HCT116 (cell line): ENCODE measurements around the gene GSAP. TPM values are rescaled to one million over a fixed set of nuclear protein-coding genes. Genes with fewer than 3 reads are reported as not detected.

ENCODE experiments used
- ATAC-seq: fragments of 200-7000 bp; cut with Tn5 transposase; 2 replicates; pipeline ENCODE4 v1.9.1; 2020; ENCODE audit warnings: mild to moderate bottlenecking, moderate library complexity
- BruUV-seq: library from RNA; stranded (reverse); fragments of 400-500 nt; replicated peaks from 2 replicates; lab custom pipeline; 2021; lab: Mats Ljungman, UMichigan
- CTCF ChIA-PET: fragments of 300-600 bp; sonication (Branson Sonifier 250); formaldehyde crosslinking; loops from one replicate; lab custom pipeline; 2021; ENCODE audit warnings: antibody characterized with exemption; lab: Charles Lee
- POLR2A ChIA-PET: fragments of 300-600, 350-600 bp; sonication (Branson Sonifier 250); formaldehyde crosslinking; loops from one replicate; lab custom pipeline; 2021; ENCODE audit warnings: antibody characterized with exemption; lab: Charles Lee
- RAD21 ChIA-PET, 2 experiments: fragments of 300-600 bp; sonication (Branson Sonifier 250); formaldehyde crosslinking; loops; one replicate each; lab custom pipeline; 2023; ENCODE audit warnings: low total read pairs in 2 of 2; ENCODE audit not compliant: uncharacterized antibody in 2 of 2, unreplicated experiment in 2 of 2, low non-redundant PET in 1 of 2; lab: Charles Lee
- DNase-seq: peaks from one replicate; pipeline ENCODE4 v3.0.0-alpha.2; 2010; ENCODE audit warnings: low read depth, low spot score
- H2AFZ ChIP-seq: fragments of 200-600 bp; shearing (Covaris generic), sonication (generic); 2 replicates; pipeline ENCODE4 v1.6.1; 2017; ENCODE audit warnings: low read depth, mixed run types, mixed read lengths, antibody characterized with exemption, low read length; ENCODE audit not compliant: poor library complexity, severe bottlenecking
- H3K27ac ChIP-seq: 2 replicates; pipeline ENCODE4 v1.5.1; 2012; ENCODE audit warnings: low read depth, low read length
- H3K27me3 ChIP-seq: fragments of 200-600 bp; sonication (generic); 2 replicates; pipeline ENCODE4 v1.6.1; 2016; ENCODE audit warnings: mixed run types, low read length, mixed read lengths; ENCODE audit not compliant: insufficient read depth
- H3K36me3 ChIP-seq, 2 experiments: fragments of 200-500 bp in 1 of 2; fragments of 200-600 bp in 1 of 2; sonication (Bioruptor generic) in 1 of 2; sonication (generic) in 1 of 2; 2 replicates each; pipeline versions ENCODE4 v1.5.1 to v1.6.1; 2014 to 2016; ENCODE audit warnings: low read length in 2 of 2, inconsistent platforms in 1 of 2, mixed read lengths in 1 of 2, mixed run types in 1 of 2; ENCODE audit not compliant: insufficient read depth in 2 of 2, control insufficient read depth in 1 of 2
- H3K4me1 ChIP-seq, 2 experiments: fragments of 200-600 bp in 1 of 2; sonication (generic) in 1 of 2; 2 replicates each; pipeline versions ENCODE4 v1.5.1 to v1.6.1; 2012 to 2017; ENCODE audit warnings: low read length in 2 of 2, inconsistent platforms in 1 of 2, mild to moderate bottlenecking in 1 of 2, mixed read lengths in 1 of 2, mixed run types in 1 of 2, moderate library complexity in 1 of 2; ENCODE audit not compliant: insufficient read depth in 2 of 2, control insufficient read depth in 1 of 2
- H3K4me2 ChIP-seq: fragments of 200-600 bp; sonication (generic); 2 replicates; pipeline ENCODE4 v1.6.1; 2017; ENCODE audit warnings: mixed run types, low read length, mixed read lengths
- H3K4me3 ChIP-seq, 2 experiments: fragments of 200-600 bp in 1 of 2; sonication (generic) in 1 of 2; replicated peaks in 1 of 2; 2 replicates each; pipeline ENCODE4 v1.5.1; 2011 to 2016; ENCODE audit warnings: low read length in 2 of 2, control low read depth in 1 of 2, low read depth in 1 of 2, mild to moderate bottlenecking in 1 of 2, mixed read lengths in 1 of 2, mixed run types in 1 of 2
- H3K79me2 ChIP-seq: fragments of 200-600 bp; sonication (generic); 2 replicates; pipeline ENCODE4 v1.6.1; 2017; ENCODE audit warnings: mild to moderate bottlenecking, mixed run types, low read length, moderate library complexity, mixed read lengths; ENCODE audit not compliant: insufficient read depth
- H3K9ac ChIP-seq: fragments of 200-600 bp; sonication (generic); 2 replicates; pipeline ENCODE4 v1.6.1; 2016; ENCODE audit warnings: low read length, mixed read lengths
- H3K9me2 ChIP-seq: fragments of 200-600 bp; sonication (generic), shearing (Covaris generic); 2 replicates; pipeline ENCODE4 v1.6.1; 2017; ENCODE audit warnings: mixed run types, mild to moderate bottlenecking, moderate library complexity; ENCODE audit not compliant: insufficient read depth
- H3K9me3 ChIP-seq, 2 experiments: fragments of 200-500 bp in 1 of 2; fragments of 200-600 bp in 1 of 2; sonication (Bioruptor generic) in 1 of 2; sonication (generic) in 1 of 2; 2 replicates each; pipeline ENCODE4 v1.6.1; 2014 to 2017; ENCODE audit warnings: low read length in 2 of 2, mixed read lengths in 2 of 2, inconsistent platforms in 1 of 2, low read depth in 1 of 2, mild to moderate bottlenecking in 1 of 2, mixed run types in 1 of 2, moderate library complexity in 1 of 2; ENCODE audit not compliant: control insufficient read depth in 1 of 2, insufficient read depth in 1 of 2
- H4K20me1 ChIP-seq: fragments of 200-600 bp; sonication (generic), shearing (Covaris generic); 2 replicates; pipeline ENCODE4 v1.6.1; 2017; ENCODE audit warnings: mixed run types, mild to moderate bottlenecking, moderate library complexity; ENCODE audit not compliant: insufficient read depth
- ATF3 ChIP-seq: IDR thresholded peaks from 2 replicates; pipeline ENCODE4 v1.6.1; 2012
- CTCF ChIP-seq, 3 experiments: fragments of 200-600 bp in 1 of 3; sonication (generic) in 1 of 3; IDR thresholded peaks in 2 of 3; conservative IDR thresholded peaks in 1 of 3; 2 replicates each; pipeline ENCODE4 v1.5.1; 2012 to 2017; ENCODE audit warnings: low read depth in 2 of 3, low read length in 2 of 3, antibody characterized with exemption in 1 of 3, borderline replicate concordance in 1 of 3, control low read depth in 1 of 3, mild to moderate bottlenecking in 1 of 3, mixed read lengths in 1 of 3, mixed run types in 1 of 3, moderate library complexity in 1 of 3; ENCODE audit not compliant: insufficient read depth in 1 of 3
- EGR1 ChIP-seq: IDR thresholded peaks from 2 replicates; pipeline ENCODE4 v1.6.1; 2012; ENCODE audit warnings: low read depth
- EZH2 ChIP-seq: fragments of 200-600 bp; sonication (generic); IDR thresholded peaks from 2 replicates; pipeline ENCODE4 v1.6.1; 2017; ENCODE audit warnings: antibody characterized with exemption, mixed run types
- MAX ChIP-seq: IDR thresholded peaks from 2 replicates; pipeline ENCODE4 v1.6.1; 2012
- POLR2A ChIP-seq: IDR thresholded peaks from 2 replicates; pipeline ENCODE4 v1.7.0; 2011; ENCODE audit warnings: borderline replicate concordance; ENCODE audit not compliant: insufficient read depth, insufficient read length; ENCODE audit errors: extremely low read depth
- ZBTB33 ChIP-seq: IDR thresholded peaks from 2 replicates; pipeline ENCODE4 v1.6.1; 2011; ENCODE audit warnings: mild to moderate bottlenecking, low read length, moderate library complexity; ENCODE audit not compliant: insufficient replicate concordance; ENCODE audit errors: extremely low read depth
- ZNF274 ChIP-seq: fragments of 200-500 bp; sonication (Bioruptor generic); IDR thresholded peaks from 2 replicates; pipeline ENCODE4 v1.6.1; 2014; ENCODE audit warnings: mild to moderate bottlenecking, low read depth, low read length, inconsistent platforms
- intact Hi-C: fragments of 100-400 bp; cut with micrococcal nuclease; formaldehyde crosslinking; loops from 2 replicates; pipeline ENCODE4 v1.10.0; 2022
- total RNA-seq: library from RNA; stranded (reverse); gene quantifications from one replicate; pipeline ENCODE4 v1.2.1, GENCODE V29; 2021; ENCODE audit not compliant: unreplicated experiment

The GSAP gene
- total RNA-seq, 1 experiment from 2014 or later, result not detected

- H3K36me3 ChIP-seq, result no peaks in the 10 kb centered on the region
- H3K4me2 ChIP-seq, result no peak overlapping the region
- no peak overlapping the region for H3K9ac ChIP-seq
- no peak for TF ChIP-seq CTCF (IDR thresholded peaks at IDR 0.05 in 2 of 3, conservative IDR thresholded peaks at IDR 0.05 in 1 of 3; ENCODE audit: borderline replicate concordance in 1 of 3, insufficient read depth in 1 of 3, low read depth in 2 of 3, low read length in 2 of 3)
- no peak for TF ChIP-seq ZBTB33
- TF ChIP-seq EGR1, result no peak
- no peak for TF ChIP-seq POLR2A
- no peak for TF ChIP-seq MAX
- no peak for TF ChIP-seq ATF3
- no peak for TF ChIP-seq EZH2
- TF ChIP-seq ZNF274, result no peak
- H3K27me3 ChIP-seq, result no peaks in the 10 kb centered on the region
- RAD21 ChIA-PET, result no interaction called here
- H3K79me2 ChIP-seq, result no peaks in the 10 kb centered on the region
- ATAC-seq (no peak), DNase-seq (no peak)
- H3K9me3 ChIP-seq, result no peaks in the 10 kb centered on the region
- H3K4me1 ChIP-seq, result no peaks in the 10 kb centered on the region
- intact Hi-C loops, result no loop called here
- POLR2A ChIA-PET, result no interaction called here
- H3K27ac ChIP-seq, result no peak overlapping the region
- H4K20me1 ChIP-seq, result no peaks in the 10 kb centered on the region
- H2AFZ ChIP-seq, result no peak overlapping the region
- no peak overlapping the region for H3K4me3 ChIP-seq
- no peaks in the 10 kb centered on the region for H3K9me2 ChIP-seq
- CTCF ChIA-PET, result no interaction called here
- no TSS peak for BruUV-seq
Observed at GRCh38 chr7:77282897-77283296, 133.3 kb downstream of the GSAP start.
